HepG2 (cell line): ENCODE results near the gene GHR. TPM values are rescaled to one million over a fixed set of nuclear protein-coding genes. Genes with fewer than 3 reads are reported as not detected.

ENCODE experiments used
- ATAC-seq: fragments of 200-7000 bp; cut with Tn5 transposase; 3 replicates; pipeline ENCODE4 v1.9.1; 2020; ENCODE audit warnings: mild to moderate bottlenecking, moderate library complexity
- BruUV-seq: library from RNA; stranded (reverse); fragments of 400-500 nt; replicated peaks from 2 replicates; lab custom pipeline; 2021; lab: Mats Ljungman, UMichigan
- CTCF ChIA-PET: fragments of 300-600 bp; formaldehyde crosslinking; extraction: SDS; loops from one replicate; lab custom pipeline; 2021; ENCODE audit warnings: low total read pairs, inconsistent platforms, low intra/inter-chr PET ratio; lab: Yijun Ruan, JAX
- POLR2A ChIA-PET: fragments of 350-600 bp; sonication (Branson Sonifier 250); formaldehyde crosslinking; loops from one replicate; lab custom pipeline; 2020; ENCODE audit warnings: antibody characterized with exemption, inconsistent platforms; lab: Yijun Ruan, JAX
- DNase-seq: peaks from one replicate; pipeline ENCODE4 v3.0.0-alpha.2; 2015; ENCODE audit warnings: low spot score
- FAIRE-seq: peaks from 3 replicates; lab custom pipeline; 2011; peaks lifted over from hg19 to GRCh38; lab: Jason Lieb, UNC
- H2AFZ ChIP-seq: one replicate; pipeline ENCODE4 v1.6.1; 2011; ENCODE audit warnings: low read length, inconsistent platforms
- H3K27ac ChIP-seq: fragments of 300-600 bp; 3 replicates; pipeline ENCODE4 v1.8.0; 2011; ENCODE audit warnings: mixed run types, mild to moderate bottlenecking, mixed read lengths, low read length, inconsistent platforms; ENCODE audit not compliant: insufficient read depth; ENCODE audit errors: extremely low read length
- H3K27me3 ChIP-seq, 2 experiments: fragments of 200-600 bp in 1 of 2; 2 replicates in 1 of 2; 3 replicates in 1 of 2; pipeline versions ENCODE4 v1.6.0 to v1.8.0; 2011; ENCODE audit warnings: low read length in 2 of 2, mild to moderate bottlenecking in 2 of 2, moderate library complexity in 2 of 2, inconsistent platforms in 1 of 2; ENCODE audit not compliant: insufficient read depth in 2 of 2, control insufficient read depth in 1 of 2
- H3K36me3 ChIP-seq, 2 experiments: fragments of 200-600 bp in 1 of 2; replicated peaks in 1 of 2; 2 replicates in 1 of 2; 3 replicates in 1 of 2; pipeline versions ENCODE4 v1.5.1 to v1.8.0; 2011; ENCODE audit warnings: low read length in 2 of 2, inconsistent platforms in 1 of 2; ENCODE audit not compliant: insufficient read depth in 2 of 2, control insufficient read depth in 1 of 2
- H3K4me1 ChIP-seq: 2 replicates; pipeline ENCODE4 v1.5.1; 2012; ENCODE audit warnings: low read length, inconsistent platforms; ENCODE audit not compliant: insufficient read depth
- H3K4me2 ChIP-seq: 2 replicates; pipeline ENCODE4 v1.6.0; 2011; ENCODE audit warnings: low read depth, low read length, inconsistent platforms
- H3K4me3 ChIP-seq, 3 experiments: fragments of 200-600 bp in 1 of 3; sonication (generic), shearing (Covaris generic) in 1 of 3; replicated peaks in 1 of 3; 2 replicates each; pipeline ENCODE4 v1.5.1; 2011 to 2016; ENCODE audit warnings: low read length in 3 of 3, inconsistent platforms in 2 of 3, low read depth in 2 of 3, mild to moderate bottlenecking in 2 of 3, control low read depth in 1 of 3, mixed read lengths in 1 of 3; ENCODE audit not compliant: insufficient read depth in 1 of 3
- H3K79me2 ChIP-seq: one replicate; pipeline ENCODE4 v1.6.1; 2011; ENCODE audit warnings: low read length, inconsistent platforms; ENCODE audit not compliant: insufficient read depth
- H3K9ac ChIP-seq: 2 replicates; pipeline ENCODE4 v1.6.0; 2011; ENCODE audit warnings: mild to moderate bottlenecking, low read depth, low read length, inconsistent platforms; ENCODE audit not compliant: insufficient read depth
- H3K9me3 ChIP-seq: 2 replicates; pipeline ENCODE4 v1.5.1; 2012; ENCODE audit warnings: mild to moderate bottlenecking, low read length
- H4K20me1 ChIP-seq: 2 replicates; pipeline ENCODE4 v1.6.0; 2011; ENCODE audit warnings: inconsistent platforms, mild to moderate bottlenecking, low read length, moderate library complexity; ENCODE audit not compliant: insufficient read depth
- ADNP ChIP-seq: sonication (generic); formaldehyde crosslinking; IDR thresholded peaks from 2 replicates; pipeline ENCODE4 v1.4.0; 2020; ENCODE audit warnings: missing genetic modification reagents
- AKAP8 ChIP-seq: sonication (generic); formaldehyde crosslinking; IDR thresholded peaks from 2 replicates; pipeline ENCODE4 v1.5.1; 2020; ENCODE audit warnings: mild to moderate bottlenecking, missing genetic modification reagents
- BRD4 ChIP-seq: sonication (generic); formaldehyde crosslinking; IDR thresholded peaks from 2 replicates; pipeline ENCODE4 v1.4.0; 2020; ENCODE audit warnings: missing genetic modification reagents
- CBX2 ChIP-seq, 2 experiments: fragments of 200-600 bp in 1 of 2; sonication (generic); formaldehyde crosslinking in 1 of 2; IDR thresholded peaks; 2 replicates each; pipeline versions ENCODE4 v1.7.0 to v1.8.1; 2018 to 2022; ENCODE audit warnings: low read depth in 2 of 2, low read length in 1 of 2, mild to moderate bottlenecking in 1 of 2, missing genetic modification reagents in 1 of 2
- HES4 ChIP-seq: sonication (generic); formaldehyde crosslinking; IDR thresholded peaks from 2 replicates; pipeline ENCODE4 v1.9.0; 2021; ENCODE audit warnings: mild to moderate bottlenecking, missing genetic modification reagents, borderline replicate concordance
- KLF6 ChIP-seq: IDR thresholded peaks from 2 replicates; pipeline ENCODE4 v1.8.0; 2016; ENCODE audit warnings: missing biosample characterization, missing genetic modification reagents
- REL ChIP-seq: sonication (generic); formaldehyde crosslinking; conservative IDR thresholded peaks from 2 replicates; pipeline ENCODE4 v1.8.0; 2022; ENCODE audit warnings: mild to moderate bottlenecking, missing genetic modification reagents, moderate library complexity
- SOX5 ChIP-seq: IDR thresholded peaks from 2 replicates; pipeline ENCODE4 v1.6.1; 2016; ENCODE audit warnings: borderline replicate concordance
- TAF15 ChIP-seq: fragments of 200-400 bp; formaldehyde crosslinking; IDR thresholded peaks from one replicate; pipeline ENCODE4 v1.6.1; 2018; ENCODE audit warnings: mild to moderate bottlenecking, low read depth, low read length; ENCODE audit not compliant: poor library complexity, severe bottlenecking
- TBP ChIP-seq: sonication (generic); formaldehyde crosslinking; IDR thresholded peaks from 2 replicates; pipeline ENCODE4 v1.5.0; 2020; ENCODE audit warnings: missing genetic modification reagents
- ZMAT3 ChIP-seq: sonication (generic); formaldehyde crosslinking; conservative IDR thresholded peaks from 2 replicates; pipeline ENCODE4 v1.7.0; 2021; ENCODE audit warnings: missing genetic modification reagents
- ZNF136 ChIP-seq: sonication (generic); formaldehyde crosslinking; IDR thresholded peaks from 2 replicates; pipeline ENCODE4 v1.8.1; 2022; ENCODE audit warnings: low read depth, mild to moderate bottlenecking, moderate library complexity, missing genetic modification reagents
- ZNF337 ChIP-seq: sonication (generic); formaldehyde crosslinking; IDR thresholded peaks from 2 replicates; pipeline ENCODE4 v1.5.1; 2020; ENCODE audit warnings: missing genetic modification reagents, low read depth, mild to moderate bottlenecking, borderline replicate concordance
- ZNF549 ChIP-seq: sonication (generic); formaldehyde crosslinking; IDR thresholded peaks from 2 replicates; pipeline ENCODE4 v1.5.0; 2020; ENCODE audit warnings: missing genetic modification reagents
- ZNF550 ChIP-seq: sonication (generic); formaldehyde crosslinking; IDR thresholded peaks from 2 replicates; pipeline ENCODE4 v1.4.0; 2020; ENCODE audit warnings: mild to moderate bottlenecking, missing genetic modification reagents, borderline replicate concordance
- ZNF674 ChIP-seq: sonication (generic); formaldehyde crosslinking; IDR thresholded peaks from 2 replicates; pipeline ENCODE4 v1.5.0; 2020; ENCODE audit warnings: low read depth, mild to moderate bottlenecking, missing genetic modification reagents
- ZNF768 ChIP-seq: sonication (generic); formaldehyde crosslinking; IDR thresholded peaks from 2 replicates; pipeline ENCODE4 v1.4.0; 2020; ENCODE audit warnings: missing genetic modification reagents
- WGBS: methylation state at CpG from one replicate; pipeline ENCODE4 v1.1.6; 2017; ENCODE audit warnings: low lambda C conversion rate; 5-methylcytosine and 5-hydroxymethylcytosine counted together
- in situ Hi-C: cut with HindIII; loops from 2 replicates; pipeline ENCODE4 v1.10.0; 2017; ENCODE audit warnings: low pct_unique_long_range_greater_than_20kb; ENCODE audit not compliant: extremely low pct_ligation_motif_present
- intact Hi-C: fragments of 100-400 bp; cut with micrococcal nuclease; formaldehyde crosslinking; loops from one replicate; pipeline ENCODE4 v1.10.0; 2022; ENCODE audit not compliant: unreplicated experiment
- polyA plus RNA-seq, 8 experiments: library from polyadenylated mRNA; depleted of rRNA in 3 of 8; stranded (reverse) in 7 of 8; unstranded in 1 of 8; fragments of >200 nt; fragmentation: Illumina TruSeq in 4 of 8; extraction: Trizol in 4 of 8; gene quantifications; 2 replicates each; pipeline versions ENCODE4 v1.2.1 to v1.2.3, GENCODE V29; 2011 to 2016; ENCODE audit warnings: low read depth in 4 of 8, missing spikeins in 1 of 8, mixed read lengths in 1 of 8; ENCODE audit not compliant: insufficient read depth in 1 of 8
- total RNA-seq, 5 experiments: library from RNA; depleted of rRNA; stranded (reverse); fragments of >200 nt; fragmentation: Illumina TruSeq; extraction: Trizol; gene quantifications; 2 replicates each; pipeline ENCODE4 v1.2.3, GENCODE V29; 2016; ENCODE audit warnings: low read depth in 1 of 5
- TF ChIP-seq, protein P1 (sequence below): sonication (generic); formaldehyde crosslinking; IDR thresholded peaks from 2 replicates; pipeline ENCODE4 v1.9.0; 2021; ENCODE audit warnings: missing genetic modification reagents, borderline replicate concordance
- TF ChIP-seq, protein P2 (sequence below): IDR thresholded peaks from 2 replicates; pipeline ENCODE4 v1.6.1; 2016; ENCODE audit warnings: mild to moderate bottlenecking, missing biosample characterization, missing genetic modification reagents
- TF ChIP-seq, protein P3 (sequence below): sonication (generic); formaldehyde crosslinking; IDR thresholded peaks from 2 replicates; pipeline ENCODE4 v1.9.0; 2021; ENCODE audit warnings: missing genetic modification reagents, borderline replicate concordance

GHR gene
- total and polyA plus RNA-seq, 2 of the 13 experiments (the other 11 are each of a cell fraction or from before 2014, with no cell fraction given) = 0.07 TPM; not detected in 1

DNA sequence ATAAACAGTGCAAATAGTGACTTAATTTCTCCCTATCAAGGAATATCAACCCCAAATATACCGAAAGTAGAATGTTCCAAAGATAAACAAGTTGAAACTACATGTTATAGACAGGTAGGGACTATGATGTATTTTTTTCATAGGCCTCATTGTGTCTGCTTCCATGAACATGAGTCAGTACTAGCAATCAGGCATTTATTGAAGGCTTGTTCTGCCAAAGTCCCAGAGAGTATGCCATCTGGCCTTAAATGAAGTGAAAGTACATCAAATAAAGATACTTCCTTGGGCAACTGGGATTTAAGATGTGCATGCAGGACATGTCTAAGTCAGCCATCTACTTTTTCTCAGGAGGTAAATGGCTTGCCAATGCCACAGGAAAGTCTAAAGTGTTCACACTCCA, 6.5 kb downstream of the GHR start:
- BruUV-seq = no TSS peak
- H3K4me3 ChIP-seq = no peak overlapping the region
- no peaks in the 10 kb centered on the region for H4K20me1 ChIP-seq
- 0% methylated on average over 1 of the region's 1 CpG for WGBS
- H2AFZ ChIP-seq = no peak overlapping the region
- peaks cover 0 to 9% of the 10 kb centered on the region in 2 experiments; a peak in 2 of 5 replicates for H3K27me3 ChIP-seq
- no peak for DNase-seq
- no peaks in the 10 kb centered on the region for H3K79me2 ChIP-seq
- ATAC-seq = no peak
- H3K9me3 ChIP-seq = no peaks in the 10 kb centered on the region
- H3K27ac ChIP-seq = no peak overlapping the region
- no peak overlapping the region for H3K9ac ChIP-seq
- no peaks in the 10 kb centered on the region for H3K36me3 ChIP-seq
- POLR2A ChIA-PET = no interaction called here
- FAIRE-seq = no peak
- intact Hi-C loops = no loop called here
- no peak overlapping the region for H3K4me2 ChIP-seq
- in situ Hi-C loops = no loop called here
- peaks cover 2% of the 10 kb centered on the region; the same call in 1 of the 2 replicates for H3K4me1 ChIP-seq
- CTCF ChIA-PET = no interaction called here
- no peak for TF ChIP-seq ZMAT3
- no peak for TF ChIP-seq REL (CRISPR knock-in tag)
- TF ChIP-seq, protein P1, sequence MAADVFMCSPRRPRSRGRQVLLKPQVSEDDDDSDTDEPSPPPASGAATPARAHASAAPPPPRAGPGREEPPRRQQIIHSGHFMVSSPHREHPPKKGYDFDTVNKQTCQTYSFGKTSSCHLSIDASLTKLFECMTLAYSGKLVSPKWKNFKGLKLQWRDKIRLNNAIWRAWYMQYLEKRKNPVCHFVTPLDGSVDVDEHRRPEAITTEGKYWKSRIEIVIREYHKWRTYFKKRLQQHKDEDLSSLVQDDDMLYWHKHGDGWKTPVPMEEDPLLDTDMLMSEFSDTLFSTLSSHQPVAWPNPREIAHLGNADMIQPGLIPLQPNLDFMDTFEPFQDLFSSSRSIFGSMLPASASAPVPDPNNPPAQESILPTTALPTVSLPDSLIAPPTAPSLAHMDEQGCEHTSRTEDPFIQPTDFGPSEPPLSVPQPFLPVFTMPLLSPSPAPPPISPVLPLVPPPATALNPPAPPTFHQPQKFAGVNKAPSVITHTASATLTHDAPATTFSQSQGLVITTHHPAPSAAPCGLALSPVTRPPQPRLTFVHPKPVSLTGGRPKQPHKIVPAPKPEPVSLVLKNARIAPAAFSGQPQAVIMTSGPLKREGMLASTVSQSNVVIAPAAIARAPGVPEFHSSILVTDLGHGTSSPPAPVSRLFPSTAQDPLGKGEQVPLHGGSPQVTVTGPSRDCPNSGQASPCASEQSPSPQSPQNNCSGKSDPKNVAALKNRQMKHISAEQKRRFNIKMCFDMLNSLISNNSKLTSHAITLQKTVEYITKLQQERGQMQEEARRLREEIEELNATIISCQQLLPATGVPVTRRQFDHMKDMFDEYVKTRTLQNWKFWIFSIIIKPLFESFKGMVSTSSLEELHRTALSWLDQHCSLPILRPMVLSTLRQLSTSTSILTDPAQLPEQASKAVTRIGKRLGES (CRISPR knock-in tag) = no peak
- TF ChIP-seq TBP = no peak
- no peak for TF ChIP-seq CBX2 (IDR thresholded peaks at IDR 0.05; ENCODE audit: low read depth, low read length)
- TF ChIP-seq CBX2 (CRISPR knock-in tag; IDR thresholded peaks at IDR 0.05; ENCODE audit: low read depth) = no peak
- TF ChIP-seq ZNF550 = no peak
- TF ChIP-seq SOX5 (CRISPR knock-in tag) = no peak
- TF ChIP-seq ZNF674 (CRISPR knock-in tag) = no peak
- no peak for TF ChIP-seq ZNF337 (CRISPR knock-in tag)
- no peak for TF ChIP-seq ZNF768 (CRISPR knock-in tag)
- no peak for TF ChIP-seq AKAP8 (CRISPR knock-in tag)
- no peak for TF ChIP-seq HES4
- TF ChIP-seq ZNF136 (CRISPR knock-in tag) = no peak
- no peak for TF ChIP-seq ADNP (CRISPR knock-in tag)
- TF ChIP-seq BRD4 (CRISPR knock-in tag) = no peak
- TF ChIP-seq ZNF549 (CRISPR knock-in tag) = no peak
- TF ChIP-seq, protein P2, sequence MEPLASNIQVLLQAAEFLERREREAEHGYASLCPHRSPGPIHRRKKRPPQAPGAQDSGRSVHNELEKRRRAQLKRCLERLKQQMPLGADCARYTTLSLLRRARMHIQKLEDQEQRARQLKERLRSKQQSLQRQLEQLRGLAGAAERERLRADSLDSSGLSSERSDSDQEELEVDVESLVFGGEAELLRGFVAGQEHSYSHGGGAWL (CRISPR knock-in tag) = no peak
- TF ChIP-seq, protein P3, sequence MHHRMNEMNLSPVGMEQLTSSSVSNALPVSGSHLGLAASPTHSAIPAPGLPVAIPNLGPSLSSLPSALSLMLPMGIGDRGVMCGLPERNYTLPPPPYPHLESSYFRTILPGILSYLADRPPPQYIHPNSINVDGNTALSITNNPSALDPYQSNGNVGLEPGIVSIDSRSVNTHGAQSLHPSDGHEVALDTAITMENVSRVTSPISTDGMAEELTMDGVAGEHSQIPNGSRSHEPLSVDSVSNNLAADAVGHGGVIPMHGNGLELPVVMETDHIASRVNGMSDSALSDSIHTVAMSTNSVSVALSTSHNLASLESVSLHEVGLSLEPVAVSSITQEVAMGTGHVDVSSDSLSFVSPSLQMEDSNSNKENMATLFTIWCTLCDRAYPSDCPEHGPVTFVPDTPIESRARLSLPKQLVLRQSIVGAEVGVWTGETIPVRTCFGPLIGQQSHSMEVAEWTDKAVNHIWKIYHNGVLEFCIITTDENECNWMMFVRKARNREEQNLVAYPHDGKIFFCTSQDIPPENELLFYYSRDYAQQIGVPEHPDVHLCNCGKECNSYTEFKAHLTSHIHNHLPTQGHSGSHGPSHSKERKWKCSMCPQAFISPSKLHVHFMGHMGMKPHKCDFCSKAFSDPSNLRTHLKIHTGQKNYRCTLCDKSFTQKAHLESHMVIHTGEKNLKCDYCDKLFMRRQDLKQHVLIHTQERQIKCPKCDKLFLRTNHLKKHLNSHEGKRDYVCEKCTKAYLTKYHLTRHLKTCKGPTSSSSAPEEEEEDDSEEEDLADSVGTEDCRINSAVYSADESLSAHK (CRISPR knock-in tag) = no peak
- TF ChIP-seq KLF6 (CRISPR knock-in tag) = no peak
- no peak for TF ChIP-seq TAF15
- TF ChIP-seq, all 625 proteins: peak for 0
